Smooth muscle cell of the brain vasculature (primary cell): Measurements from ENCODE around the gene MAPKAP1.

Experiments used
- DNase-seq: peaks from one replicate; pipeline ENCODE4 v3.0.0-alpha.2; 2012; ENCODE audit warnings: low read depth, low spot score

The MAPKAP1 gene

GRCh38 chr9:125564631-125565030 lies 142.4 kb downstream of the MAPKAP1 start:
- no peak for DNase-seq

GRCh38 chr9:125561509-125562148 lies 145.4 kb downstream of the MAPKAP1 start:
- DNase-seq: no peak

DNA sequence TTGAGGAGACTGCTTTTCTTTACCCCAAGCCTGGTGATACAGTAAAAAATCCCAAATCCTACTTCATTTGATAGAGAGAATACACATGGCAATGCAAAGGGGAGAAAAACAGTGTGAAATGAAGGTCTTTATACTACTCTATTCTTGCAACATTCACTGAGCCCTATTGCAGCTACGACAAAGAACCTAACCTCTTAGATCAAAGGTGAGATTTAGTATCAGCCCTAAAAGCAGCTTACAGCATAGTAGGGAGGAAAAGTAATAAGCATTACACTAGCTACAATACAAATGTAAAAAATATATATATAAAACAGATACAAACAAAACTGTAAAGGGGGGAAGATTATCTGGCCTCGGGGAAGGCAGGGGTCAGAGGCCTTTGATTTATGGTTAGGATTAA lies 147.1 kb downstream of the MAPKAP1 start:
- no peak for DNase-seq

DNA sequence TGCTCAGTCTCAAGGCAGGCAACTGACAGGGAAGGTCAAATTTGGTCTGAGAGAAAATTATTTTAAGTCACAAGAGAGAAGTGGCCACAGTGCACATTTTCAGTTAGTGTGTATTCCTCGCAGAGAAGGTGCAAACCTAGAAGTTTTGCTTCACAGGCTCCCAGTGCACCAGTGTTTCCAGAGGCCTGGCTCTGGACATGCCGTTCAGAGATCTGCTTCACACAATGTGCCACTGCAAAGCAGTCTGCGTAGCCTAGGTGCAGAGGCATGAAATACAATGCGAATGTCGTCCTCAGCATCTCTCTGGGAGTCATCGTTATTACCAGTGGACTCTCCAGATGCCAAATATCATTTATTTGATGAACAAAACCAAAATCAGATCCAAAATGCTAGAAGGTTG lies 147.8 kb downstream of the MAPKAP1 start:
- DNase-seq: no peak

- DNase-seq: no peak
Observed at GRCh38 chr9:125558453-125559092, 148.4 kb downstream of the MAPKAP1 start.

DNA sequence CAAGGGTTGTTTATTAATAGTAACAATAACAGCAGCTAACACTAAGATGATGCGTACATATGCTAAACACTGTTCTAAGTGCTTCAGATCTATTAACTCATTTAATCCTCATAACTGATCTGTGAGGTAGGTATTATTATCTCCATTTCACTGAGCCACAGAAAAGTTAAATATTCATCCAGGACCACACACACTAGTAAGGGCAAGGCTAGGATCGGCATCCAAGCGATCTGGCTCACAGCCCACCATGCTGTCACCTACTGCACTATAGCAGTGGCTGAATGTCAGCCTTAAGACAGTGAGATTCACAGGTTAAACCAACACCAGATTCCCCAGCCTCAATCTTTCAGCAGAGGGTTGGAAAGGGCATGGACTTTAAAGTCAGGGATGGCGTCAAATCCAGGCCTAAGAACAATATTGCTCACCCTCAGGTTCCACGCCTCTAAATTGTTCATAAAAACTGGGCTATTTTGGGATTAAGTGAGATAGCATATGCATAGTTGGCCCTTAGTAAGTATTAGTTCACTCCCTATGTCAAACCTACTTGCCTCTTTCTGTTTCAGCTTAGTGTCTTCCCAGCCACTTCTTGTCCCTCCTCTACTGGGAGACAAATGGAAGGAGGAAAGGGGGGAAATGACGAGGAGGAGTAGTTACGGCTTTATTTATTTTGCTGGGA lies 150.8 kb downstream of the MAPKAP1 start:
- no peak for DNase-seq

GRCh38 chr9:125554726-125555125 lies 152.3 kb downstream of the MAPKAP1 start:
- no peak for DNase-seq

DNA sequence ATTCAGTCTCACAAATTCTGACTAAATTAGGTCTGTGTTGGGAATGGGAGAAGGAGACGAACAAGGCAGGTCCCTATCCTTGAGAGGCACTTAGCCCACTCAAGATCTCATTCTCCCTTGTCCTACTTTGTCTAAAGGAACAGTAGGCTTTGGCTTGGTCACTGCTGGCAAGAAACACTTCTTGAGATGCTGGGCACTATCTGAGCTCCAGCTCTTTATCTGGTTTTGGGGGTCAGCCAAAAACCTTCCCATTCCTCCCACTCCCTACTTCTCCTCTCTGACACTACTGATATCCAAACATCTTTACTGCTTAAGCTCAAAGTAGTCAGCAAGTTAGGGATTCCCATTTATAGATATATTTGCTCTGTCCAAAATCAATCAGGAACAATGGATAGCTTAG lies 155.2 kb downstream of the MAPKAP1 start:
- no peak for DNase-seq

GRCh38 chr9:125549891-125550885 lies 156.8 kb downstream of the MAPKAP1 start:
- no peak for DNase-seq

DNA sequence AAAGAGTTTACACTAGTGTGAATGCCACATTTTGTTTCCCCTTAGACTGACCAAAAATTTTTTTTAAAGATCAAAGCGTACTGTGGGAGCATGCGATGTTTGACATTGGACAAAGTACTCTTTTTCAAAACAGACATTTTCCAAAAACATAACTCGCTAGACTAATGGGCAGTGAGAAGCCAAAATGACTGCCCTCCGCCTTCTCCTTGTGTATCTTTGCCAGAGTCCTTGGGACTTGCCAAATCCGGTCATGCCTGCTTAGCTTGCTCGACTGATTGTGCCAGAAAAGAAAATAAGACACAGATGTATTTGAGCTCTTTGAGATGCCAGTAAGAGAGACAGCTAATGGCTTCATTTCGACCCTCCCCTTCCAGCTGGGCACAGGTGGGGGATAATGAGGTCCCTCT lies 157.5 kb downstream of the MAPKAP1 start:
- no peak for DNase-seq

- no peak for DNase-seq
Observed at GRCh38 chr9:125549039-125549438, 158.0 kb downstream of the MAPKAP1 start.

DNA sequence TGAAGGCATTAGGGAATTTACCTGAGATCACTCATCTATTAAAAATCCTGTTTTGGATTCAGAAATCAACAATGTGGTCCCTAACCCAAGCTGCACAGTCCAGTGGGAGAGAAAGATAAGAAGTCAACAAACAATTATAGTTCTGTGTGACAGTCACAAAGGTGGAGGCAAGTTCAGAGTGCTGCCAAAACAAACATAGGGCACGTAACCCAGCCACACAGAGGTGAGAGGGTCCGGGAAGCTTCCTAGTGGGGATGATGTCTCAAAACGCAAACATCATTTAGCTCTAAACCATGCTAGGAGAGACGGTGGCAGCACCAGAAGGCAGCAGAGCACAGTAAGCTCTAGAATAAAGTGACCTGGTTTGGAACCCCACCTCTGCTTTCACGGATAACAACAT lies 158.9 kb downstream of the MAPKAP1 start:
- no peak for DNase-seq

DNA sequence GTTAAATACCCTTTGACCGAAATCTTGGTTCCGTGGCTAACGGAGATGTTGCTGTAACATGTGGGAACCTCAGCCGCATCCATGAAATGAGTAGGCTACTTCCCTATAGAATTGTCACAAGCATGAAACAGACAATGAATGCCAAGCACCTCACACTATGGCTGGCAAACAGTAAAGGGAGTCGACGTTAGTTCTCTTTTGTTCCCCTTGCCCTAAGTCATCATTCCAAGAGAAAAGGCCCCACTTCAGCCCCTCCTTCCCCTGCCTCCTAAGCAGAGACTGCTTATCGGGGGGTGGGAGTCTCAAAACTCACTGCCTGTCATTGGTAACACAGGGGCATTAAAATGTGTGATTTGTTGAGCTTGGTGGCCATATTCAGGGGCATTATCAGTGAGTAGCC lies 159.6 kb downstream of the MAPKAP1 start:
- DNase-seq: no peak

- DNase-seq: no peak
Observed at GRCh38 chr9:125545845-125546244, 161.2 kb downstream of the MAPKAP1 start.

DNA sequence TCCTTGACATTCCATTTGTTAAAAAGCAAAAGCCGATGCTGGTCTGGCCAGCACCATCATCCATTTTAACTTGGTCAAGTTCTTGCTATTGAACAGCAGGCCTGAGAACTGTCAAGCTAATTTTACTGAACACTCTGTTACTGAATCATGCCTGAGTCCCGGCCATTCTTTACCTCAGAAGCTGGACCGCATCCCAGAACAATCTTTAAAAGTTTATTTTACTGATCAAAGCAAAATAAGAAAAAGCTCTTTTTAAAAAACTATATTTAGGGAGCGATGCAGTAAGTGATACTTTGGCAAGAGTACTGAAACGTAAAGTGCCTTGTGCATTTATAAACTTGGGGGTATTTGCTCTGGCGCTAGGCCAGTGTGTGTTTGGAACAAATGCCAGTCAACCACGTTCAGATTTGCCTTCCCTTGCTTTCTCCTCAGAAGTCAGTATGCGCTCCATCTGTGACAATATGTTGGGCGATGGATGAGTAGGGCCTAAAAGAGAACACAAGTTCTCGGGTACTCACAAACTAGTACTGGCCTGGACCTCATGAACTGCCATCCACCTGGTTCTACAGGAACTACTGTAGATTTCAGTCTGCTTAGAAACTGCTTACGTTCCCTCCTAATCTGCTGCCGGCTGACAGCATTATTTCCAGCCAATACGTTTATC lies 161.9 kb downstream of the MAPKAP1 start:
- DNase-seq: peak; percentile 84

DNA sequence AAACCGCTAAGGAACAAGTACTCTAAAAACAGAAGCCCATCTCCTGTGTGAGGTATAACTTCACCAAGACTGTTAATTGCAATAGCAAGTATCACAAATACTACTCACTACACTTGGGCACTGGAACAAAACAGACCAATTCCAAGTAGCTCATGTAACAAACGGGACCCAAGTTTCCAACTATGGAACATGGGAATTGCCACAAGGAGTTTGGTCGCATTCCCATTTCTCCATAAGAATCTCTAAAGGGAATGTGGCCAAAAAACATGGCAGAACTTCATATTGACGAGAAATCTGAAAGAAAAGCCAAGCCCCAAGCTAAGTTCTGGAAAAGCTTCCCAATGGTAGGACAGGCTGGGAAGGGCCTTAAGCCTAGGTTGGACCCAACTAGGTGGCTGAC lies 162.5 kb downstream of the MAPKAP1 start:
- DNase-seq: no peak

DNA sequence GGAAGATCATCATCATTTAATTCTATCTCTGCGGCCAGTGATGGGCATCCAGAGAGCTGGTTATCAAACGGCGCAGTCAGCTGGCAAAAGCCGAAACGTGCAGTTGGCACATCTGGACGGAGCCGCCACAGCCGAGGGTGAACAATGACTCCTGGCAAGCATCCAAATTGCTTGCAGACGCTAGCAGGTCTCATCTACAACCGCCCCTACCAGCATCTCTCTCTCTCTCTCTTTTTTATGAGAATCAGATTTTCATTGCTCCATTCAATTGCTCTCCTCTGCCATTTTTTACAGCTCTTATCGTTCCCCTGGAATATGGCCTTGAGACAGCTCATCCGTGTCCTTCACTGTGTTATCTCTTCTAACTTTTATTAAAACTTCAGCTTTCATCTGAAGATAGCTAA lies 165.2 kb downstream of the MAPKAP1 start:
- DNase-seq: no peak

DNA sequence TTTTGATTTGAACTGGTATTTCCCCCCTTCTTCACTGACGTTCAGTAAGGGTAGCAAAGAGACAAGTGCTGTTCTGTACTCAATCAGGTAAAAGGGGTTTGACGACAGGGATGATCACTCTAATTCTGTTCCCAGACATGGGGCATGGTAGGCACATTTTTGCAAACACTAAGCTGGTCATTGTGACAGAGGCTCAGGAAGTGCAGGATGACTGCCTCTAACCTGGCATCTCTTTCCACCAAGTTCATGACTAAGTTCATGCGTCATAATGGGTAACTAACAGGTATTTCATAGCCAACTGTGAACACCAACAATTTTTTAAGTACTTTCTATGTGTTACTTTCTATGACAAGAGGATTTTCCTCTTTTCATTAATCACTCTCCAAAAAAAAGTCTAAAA lies 166.5 kb downstream of the MAPKAP1 start:
- no peak for DNase-seq

DNA sequence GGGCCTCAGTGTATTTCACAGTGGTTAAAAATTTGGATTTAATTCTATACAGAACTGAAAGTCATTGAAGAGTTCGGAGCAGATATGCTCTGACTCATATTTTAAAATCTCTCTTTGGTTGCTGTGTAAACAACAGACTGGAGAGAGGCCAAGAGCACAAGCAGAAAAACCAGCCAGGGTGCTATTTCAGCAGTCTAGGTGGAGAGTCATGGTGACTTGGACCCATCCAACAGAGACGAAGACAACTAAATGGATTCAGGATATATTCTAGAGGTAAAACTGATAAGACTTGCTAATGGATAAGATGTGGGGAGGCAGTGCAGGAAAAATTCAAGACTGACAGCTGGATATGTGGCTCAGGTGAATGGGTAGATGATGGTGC lies 168.9 kb downstream of the MAPKAP1 start:
- peak; percentile 82 for DNase-seq

DNA sequence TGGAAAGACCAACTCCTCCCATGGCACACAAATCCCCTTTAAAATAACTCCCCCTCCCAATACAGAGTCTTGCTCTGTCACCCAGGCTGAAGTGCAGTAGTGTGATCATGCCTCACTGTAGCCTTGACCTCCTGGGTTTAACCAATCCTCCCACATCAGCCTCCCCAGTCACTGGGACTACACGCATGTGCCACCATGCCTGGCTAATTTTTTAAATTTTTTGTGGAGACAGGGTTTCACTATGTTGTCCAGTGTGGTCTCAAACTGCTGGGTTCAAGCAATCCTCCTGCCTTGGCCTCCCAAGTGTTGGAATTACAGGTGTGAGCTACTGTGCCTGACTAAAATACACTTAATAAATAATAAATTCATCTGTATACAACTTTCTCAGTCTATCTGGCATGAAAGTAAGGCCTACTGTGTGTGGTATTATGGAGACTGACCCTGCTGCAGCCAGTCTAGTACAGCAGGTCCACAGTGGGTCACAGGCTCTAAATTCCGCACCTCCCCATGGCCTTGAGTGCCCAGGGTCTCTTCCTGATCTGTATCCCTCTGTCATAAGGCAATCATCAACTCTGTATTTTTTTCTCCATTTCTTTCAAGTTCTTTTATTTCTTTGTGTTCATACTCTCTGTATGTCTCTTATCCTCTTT lies 169.4 kb downstream of the MAPKAP1 start:
- DNase-seq: no peak

GRCh38 chr9:125536776-125537175 lies 170.2 kb downstream of the MAPKAP1 start:
- DNase-seq: no peak
